ENCODE measurements around the gene SH3GL2.

SH3GL2 gene

DNA sequence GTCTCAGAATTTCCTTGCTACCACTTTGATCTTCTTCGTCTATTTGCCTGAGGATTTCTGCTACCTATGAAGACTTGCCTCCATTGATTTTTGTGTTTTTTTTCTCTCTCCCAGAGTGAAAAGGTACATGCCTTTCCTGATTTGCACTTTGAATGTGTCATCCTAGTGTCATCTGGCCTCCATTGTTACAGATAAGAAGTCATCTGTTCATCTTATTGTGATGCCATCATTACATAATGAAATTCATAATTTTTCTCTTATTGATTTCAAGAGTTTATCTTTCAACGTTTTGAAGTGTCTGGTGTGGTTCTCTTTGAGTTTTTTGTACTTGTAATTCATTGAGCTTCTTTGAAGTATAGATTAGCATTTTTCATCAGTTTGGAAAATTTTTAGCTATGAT is 144.8 kb downstream of the SH3GL2 start:
- ATAC-seq: no peak
- no peak for TF ChIP-seq GLIS3 (CRISPR knock-in tag; IDR thresholded peaks at IDR 0.05)

DNA sequence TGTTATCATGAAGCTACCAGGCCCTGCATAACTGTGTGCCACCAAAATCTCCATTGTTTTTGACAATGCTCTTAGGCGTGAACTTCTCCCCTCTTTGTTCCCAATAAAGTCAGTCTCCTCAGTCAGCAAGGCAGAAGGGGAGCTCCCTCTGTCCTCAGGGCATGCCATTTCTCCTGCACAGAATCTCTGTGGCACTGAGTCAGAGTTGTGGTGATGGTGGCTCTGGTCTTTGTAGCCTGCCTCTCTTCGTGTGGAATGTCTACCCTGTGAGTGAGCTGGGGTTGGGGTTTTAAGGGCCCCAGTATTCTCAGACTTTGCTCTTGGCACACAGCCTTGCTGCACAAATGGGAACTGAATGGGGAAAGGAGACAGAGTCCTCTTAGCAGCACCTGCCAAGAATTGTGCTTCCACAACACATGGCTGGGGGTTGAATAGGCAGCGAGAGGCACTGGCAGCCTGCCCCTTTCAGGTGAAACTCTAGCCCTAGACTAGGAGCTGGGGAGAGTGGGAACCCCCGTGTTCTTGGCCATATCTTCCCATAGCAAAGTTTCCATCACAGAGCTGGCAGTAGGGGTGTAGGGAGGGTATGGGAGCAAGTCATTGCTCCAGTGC is 146.6 kb downstream of the SH3GL2 start:
- TF ChIP-seq, protein P1, sequence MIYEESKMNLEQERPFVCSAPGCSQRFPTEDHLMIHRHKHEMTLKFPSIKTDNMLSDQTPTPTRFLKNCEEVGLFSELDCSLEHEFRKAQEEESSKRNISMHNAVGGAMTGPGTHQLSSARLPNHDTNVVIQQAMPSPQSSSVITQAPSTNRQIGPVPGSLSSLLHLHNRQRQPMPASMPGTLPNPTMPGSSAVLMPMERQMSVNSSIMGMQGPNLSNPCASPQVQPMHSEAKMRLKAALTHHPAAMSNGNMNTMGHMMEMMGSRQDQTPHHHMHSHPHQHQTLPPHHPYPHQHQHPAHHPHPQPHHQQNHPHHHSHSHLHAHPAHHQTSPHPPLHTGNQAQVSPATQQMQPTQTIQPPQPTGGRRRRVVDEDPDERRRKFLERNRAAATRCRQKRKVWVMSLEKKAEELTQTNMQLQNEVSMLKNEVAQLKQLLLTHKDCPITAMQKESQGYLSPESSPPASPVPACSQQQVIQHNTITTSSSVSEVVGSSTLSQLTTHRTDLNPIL (CRISPR knock-in tag; IDR thresholded peaks at IDR 0.05; ENCODE audit: low read depth): no peak
- TF ChIP-seq ZFP3 (CRISPR knock-in tag; IDR thresholded peaks at IDR 0.05) (no peak), ZFP30 (CRISPR knock-in tag; IDR thresholded peaks at IDR 0.05) (no peak), CSDC2 (CRISPR knock-in tag; IDR thresholded peaks at IDR 0.05) (no peak), ZC3H10 (CRISPR knock-in tag; IDR thresholded peaks at IDR 0.05) (no peak), RARB (CRISPR knock-in tag; IDR thresholded peaks at IDR 0.05) (no peak), GLIS3 (CRISPR knock-in tag; IDR thresholded peaks at IDR 0.05) (no peak), ZNF8 (CRISPR knock-in tag; IDR thresholded peaks at IDR 0.05) (no peak), SNAI2 (CRISPR knock-in tag; IDR thresholded peaks at IDR 0.05) (no peak), TOX (CRISPR knock-in tag; IDR thresholded peaks at IDR 0.05; ENCODE audit: borderline replicate concordance) (no peak), ISL1 (CRISPR knock-in tag; IDR thresholded peaks at IDR 0.05) (no peak), ESRRG (CRISPR knock-in tag; IDR thresholded peaks at IDR 0.05) (no peak), ZNF565 (CRISPR knock-in tag; conservative IDR thresholded peaks at IDR 0.05; ENCODE audit: low read depth) (no peak)
- TF ChIP-seq, protein P2, sequence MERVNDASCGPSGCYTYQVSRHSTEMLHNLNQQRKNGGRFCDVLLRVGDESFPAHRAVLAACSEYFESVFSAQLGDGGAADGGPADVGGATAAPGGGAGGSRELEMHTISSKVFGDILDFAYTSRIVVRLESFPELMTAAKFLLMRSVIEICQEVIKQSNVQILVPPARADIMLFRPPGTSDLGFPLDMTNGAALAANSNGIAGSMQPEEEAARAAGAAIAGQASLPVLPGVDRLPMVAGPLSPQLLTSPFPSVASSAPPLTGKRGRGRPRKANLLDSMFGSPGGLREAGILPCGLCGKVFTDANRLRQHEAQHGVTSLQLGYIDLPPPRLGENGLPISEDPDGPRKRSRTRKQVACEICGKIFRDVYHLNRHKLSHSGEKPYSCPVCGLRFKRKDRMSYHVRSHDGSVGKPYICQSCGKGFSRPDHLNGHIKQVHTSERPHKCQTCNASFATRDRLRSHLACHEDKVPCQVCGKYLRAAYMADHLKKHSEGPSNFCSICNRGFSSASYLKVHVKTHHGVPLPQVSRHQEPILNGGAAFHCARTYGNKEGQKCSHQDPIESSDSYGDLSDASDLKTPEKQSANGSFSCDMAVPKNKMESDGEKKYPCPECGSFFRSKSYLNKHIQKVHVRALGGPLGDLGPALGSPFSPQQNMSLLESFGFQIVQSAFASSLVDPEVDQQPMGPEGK (CRISPR knock-in tag; IDR thresholded peaks at IDR 0.05; ENCODE audit: borderline replicate concordance): no peak
- TF ChIP-seq, protein P3, sequence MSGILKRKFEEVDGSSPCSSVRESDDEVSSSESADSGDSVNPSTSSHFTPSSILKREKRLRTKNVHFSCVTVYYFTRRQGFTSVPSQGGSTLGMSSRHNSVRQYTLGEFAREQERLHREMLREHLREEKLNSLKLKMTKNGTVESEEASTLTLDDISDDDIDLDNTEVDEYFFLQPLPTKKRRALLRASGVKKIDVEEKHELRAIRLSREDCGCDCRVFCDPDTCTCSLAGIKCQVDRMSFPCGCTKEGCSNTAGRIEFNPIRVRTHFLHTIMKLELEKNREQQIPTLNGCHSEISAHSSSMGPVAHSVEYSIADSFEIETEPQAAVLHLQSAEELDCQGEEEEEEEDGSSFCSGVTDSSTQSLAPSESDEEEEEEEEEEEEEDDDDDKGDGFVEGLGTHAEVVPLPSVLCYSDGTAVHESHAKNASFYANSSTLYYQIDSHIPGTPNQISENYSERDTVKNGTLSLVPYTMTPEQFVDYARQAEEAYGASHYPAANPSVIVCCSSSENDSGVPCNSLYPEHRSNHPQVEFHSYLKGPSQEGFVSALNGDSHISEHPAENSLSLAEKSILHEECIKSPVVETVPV (CRISPR knock-in tag; IDR thresholded peaks at IDR 0.05): no peak
- TF ChIP-seq, protein P4, sequence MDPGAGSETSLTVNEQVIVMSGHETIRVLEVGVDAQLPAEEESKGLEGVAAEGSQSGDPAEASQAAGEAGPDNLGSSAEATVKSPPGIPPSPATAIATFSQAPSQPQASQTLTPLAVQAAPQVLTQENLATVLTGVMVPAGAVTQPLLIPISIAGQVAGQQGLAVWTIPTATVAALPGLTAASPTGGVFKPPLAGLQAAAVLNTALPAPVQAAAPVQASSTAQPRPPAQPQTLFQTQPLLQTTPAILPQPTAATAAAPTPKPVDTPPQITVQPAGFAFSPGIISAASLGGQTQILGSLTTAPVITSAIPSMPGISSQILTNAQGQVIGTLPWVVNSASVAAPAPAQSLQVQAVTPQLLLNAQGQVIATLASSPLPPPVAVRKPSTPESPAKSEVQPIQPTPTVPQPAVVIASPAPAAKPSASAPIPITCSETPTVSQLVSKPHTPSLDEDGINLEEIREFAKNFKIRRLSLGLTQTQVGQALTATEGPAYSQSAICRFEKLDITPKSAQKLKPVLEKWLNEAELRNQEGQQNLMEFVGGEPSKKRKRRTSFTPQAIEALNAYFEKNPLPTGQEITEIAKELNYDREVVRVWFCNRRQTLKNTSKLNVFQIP (CRISPR knock-in tag; IDR thresholded peaks at IDR 0.05; ENCODE audit: borderline replicate concordance, low read depth): no peak
- no peak for ATAC-seq

DNA sequence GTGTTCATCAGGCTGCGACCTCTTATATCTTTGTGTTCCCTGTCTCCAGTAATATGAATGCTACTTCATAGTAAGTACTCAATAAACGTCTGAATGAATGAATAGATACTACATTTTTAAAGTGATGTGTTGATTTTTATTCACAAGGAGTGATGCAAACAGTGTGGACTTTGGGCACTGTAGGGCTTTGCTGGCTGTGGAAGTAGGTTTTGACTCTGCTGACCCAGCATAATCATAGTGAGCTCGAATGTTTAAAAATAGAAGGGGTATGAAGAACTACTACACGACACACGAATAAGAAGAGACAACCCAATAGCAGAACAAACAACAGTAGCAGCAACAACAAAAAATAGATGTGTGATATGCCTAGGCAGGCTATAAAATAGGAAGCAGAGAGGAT is 147.4 kb downstream of the SH3GL2 start:
- TF ChIP-seq ZNF565 (CRISPR knock-in tag; conservative IDR thresholded peaks at IDR 0.05; ENCODE audit: low read depth): no peak
- TF ChIP-seq ZFP3 (CRISPR knock-in tag; IDR thresholded peaks at IDR 0.05): no peak
- TF ChIP-seq ESRRG (CRISPR knock-in tag; IDR thresholded peaks at IDR 0.05): no peak
- TF ChIP-seq, protein P2 (CRISPR knock-in tag; IDR thresholded peaks at IDR 0.05; ENCODE audit: borderline replicate concordance): no peak
- TF ChIP-seq TOX (CRISPR knock-in tag; IDR thresholded peaks at IDR 0.05; ENCODE audit: borderline replicate concordance): no peak
- TF ChIP-seq PPARA (CRISPR knock-in tag; IDR thresholded peaks at IDR 0.05; ENCODE audit: borderline replicate concordance): no peak
- TF ChIP-seq ZC3H10 (CRISPR knock-in tag; IDR thresholded peaks at IDR 0.05): no peak
- TF ChIP-seq TCF4 (CRISPR knock-in tag; IDR thresholded peaks at IDR 0.05; ENCODE audit: borderline replicate concordance): no peak
- no peak for TF ChIP-seq CSDC2 (CRISPR knock-in tag; IDR thresholded peaks at IDR 0.05)
- TF ChIP-seq ISL1 (CRISPR knock-in tag; IDR thresholded peaks at IDR 0.05): no peak
- no peak for TF ChIP-seq SNAI2 (CRISPR knock-in tag; IDR thresholded peaks at IDR 0.05)
- TF ChIP-seq, protein P5, sequence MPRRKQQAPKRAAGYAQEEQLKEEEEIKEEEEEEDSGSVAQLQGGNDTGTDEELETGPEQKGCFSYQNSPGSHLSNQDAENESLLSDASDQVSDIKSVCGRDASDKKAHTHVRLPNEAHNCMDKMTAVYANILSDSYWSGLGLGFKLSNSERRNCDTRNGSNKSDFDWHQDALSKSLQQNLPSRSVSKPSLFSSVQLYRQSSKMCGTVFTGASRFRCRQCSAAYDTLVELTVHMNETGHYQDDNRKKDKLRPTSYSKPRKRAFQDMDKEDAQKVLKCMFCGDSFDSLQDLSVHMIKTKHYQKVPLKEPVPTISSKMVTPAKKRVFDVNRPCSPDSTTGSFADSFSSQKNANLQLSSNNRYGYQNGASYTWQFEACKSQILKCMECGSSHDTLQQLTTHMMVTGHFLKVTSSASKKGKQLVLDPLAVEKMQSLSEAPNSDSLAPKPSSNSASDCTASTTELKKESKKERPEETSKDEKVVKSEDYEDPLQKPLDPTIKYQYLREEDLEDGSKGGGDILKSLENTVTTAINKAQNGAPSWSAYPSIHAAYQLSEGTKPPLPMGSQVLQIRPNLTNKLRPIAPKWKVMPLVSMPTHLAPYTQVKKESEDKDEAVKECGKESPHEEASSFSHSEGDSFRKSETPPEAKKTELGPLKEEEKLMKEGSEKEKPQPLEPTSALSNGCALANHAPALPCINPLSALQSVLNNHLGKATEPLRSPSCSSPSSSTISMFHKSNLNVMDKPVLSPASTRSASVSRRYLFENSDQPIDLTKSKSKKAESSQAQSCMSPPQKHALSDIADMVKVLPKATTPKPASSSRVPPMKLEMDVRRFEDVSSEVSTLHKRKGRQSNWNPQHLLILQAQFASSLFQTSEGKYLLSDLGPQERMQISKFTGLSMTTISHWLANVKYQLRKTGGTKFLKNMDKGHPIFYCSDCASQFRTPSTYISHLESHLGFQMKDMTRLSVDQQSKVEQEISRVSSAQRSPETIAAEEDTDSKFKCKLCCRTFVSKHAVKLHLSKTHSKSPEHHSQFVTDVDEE (CRISPR knock-in tag; IDR thresholded peaks at IDR 0.05): no peak
- no peak for ATAC-seq
